HUES64 (cell line): ENCODE data around the gene PCLO. TPM values are rescaled to one million over a fixed set of nuclear protein-coding genes. Genes with fewer than 3 reads are reported as not detected.

ENCODE experiments used
- H3K27ac ChIP-seq: 2 replicates; pipeline ENCODE4 v1.7.0; 2013; ENCODE audit warnings: low read depth, low read length, inconsistent platforms
- H3K27me3 ChIP-seq: 2 replicates; pipeline ENCODE4 v1.6.1; 2013; ENCODE audit warnings: mild to moderate bottlenecking, low read length; ENCODE audit not compliant: insufficient read depth
- H3K36me3 ChIP-seq: 2 replicates; pipeline ENCODE4 v1.6.1; 2013; ENCODE audit warnings: mild to moderate bottlenecking, low read length; ENCODE audit not compliant: insufficient read depth
- H3K4me1 ChIP-seq: 2 replicates; pipeline ENCODE4 v1.6.1; 2013; ENCODE audit warnings: mild to moderate bottlenecking, low read length, moderate library complexity; ENCODE audit not compliant: insufficient read depth
- H3K4me3 ChIP-seq: 2 replicates; pipeline ENCODE4 v1.5.1; 2013; ENCODE audit warnings: mild to moderate bottlenecking, low read length, moderate library complexity
- H3K9ac ChIP-seq: 2 replicates; pipeline ENCODE4 v1.6.1; 2013; ENCODE audit warnings: mild to moderate bottlenecking, low read depth, low read length
- H3K9me3 ChIP-seq: 2 replicates; pipeline ENCODE4 v1.6.1; 2013; ENCODE audit warnings: low read depth, low read length; ENCODE audit not compliant: insufficient read depth
- WGBS: fragments of 150-250, 120-280 bp; methylation state at CpG from one replicate; pipeline ENCODE4 v1.1.7; 2013; ENCODE audit warnings: missing lambda C conversion rate; 5-methylcytosine and 5-hydroxymethylcytosine counted together
- polyA plus RNA-seq, 2 experiments: library from polyadenylated mRNA; stranded (reverse); fragments of 50-300 nt; gene quantifications; one replicate each; pipeline ENCODE4 v1.2.3, GENCODE V29; 2013

PCLO gene, protein sequence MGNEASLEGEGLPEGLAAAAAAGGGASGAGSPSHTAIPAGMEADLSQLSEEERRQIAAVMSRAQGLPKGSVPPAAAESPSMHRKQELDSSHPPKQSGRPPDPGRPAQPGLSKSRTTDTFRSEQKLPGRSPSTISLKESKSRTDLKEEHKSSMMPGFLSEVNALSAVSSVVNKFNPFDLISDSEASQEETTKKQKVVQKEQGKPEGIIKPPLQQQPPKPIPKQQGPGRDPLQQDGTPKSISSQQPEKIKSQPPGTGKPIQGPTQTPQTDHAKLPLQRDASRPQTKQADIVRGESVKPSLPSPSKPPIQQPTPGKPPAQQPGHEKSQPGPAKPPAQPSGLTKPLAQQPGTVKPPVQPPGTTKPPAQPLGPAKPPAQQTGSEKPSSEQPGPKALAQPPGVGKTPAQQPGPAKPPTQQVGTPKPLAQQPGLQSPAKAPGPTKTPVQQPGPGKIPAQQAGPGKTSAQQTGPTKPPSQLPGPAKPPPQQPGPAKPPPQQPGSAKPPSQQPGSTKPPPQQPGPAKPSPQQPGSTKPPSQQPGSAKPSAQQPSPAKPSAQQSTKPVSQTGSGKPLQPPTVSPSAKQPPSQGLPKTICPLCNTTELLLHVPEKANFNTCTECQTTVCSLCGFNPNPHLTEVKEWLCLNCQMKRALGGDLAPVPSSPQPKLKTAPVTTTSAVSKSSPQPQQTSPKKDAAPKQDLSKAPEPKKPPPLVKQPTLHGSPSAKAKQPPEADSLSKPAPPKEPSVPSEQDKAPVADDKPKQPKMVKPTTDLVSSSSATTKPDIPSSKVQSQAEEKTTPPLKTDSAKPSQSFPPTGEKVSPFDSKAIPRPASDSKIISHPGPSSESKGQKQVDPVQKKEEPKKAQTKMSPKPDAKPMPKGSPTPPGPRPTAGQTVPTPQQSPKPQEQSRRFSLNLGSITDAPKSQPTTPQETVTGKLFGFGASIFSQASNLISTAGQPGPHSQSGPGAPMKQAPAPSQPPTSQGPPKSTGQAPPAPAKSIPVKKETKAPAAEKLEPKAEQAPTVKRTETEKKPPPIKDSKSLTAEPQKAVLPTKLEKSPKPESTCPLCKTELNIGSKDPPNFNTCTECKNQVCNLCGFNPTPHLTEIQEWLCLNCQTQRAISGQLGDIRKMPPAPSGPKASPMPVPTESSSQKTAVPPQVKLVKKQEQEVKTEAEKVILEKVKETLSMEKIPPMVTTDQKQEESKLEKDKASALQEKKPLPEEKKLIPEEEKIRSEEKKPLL (N-terminal part only)
- polyA plus RNA-seq (2013, experiment 1 of 2), result 1.5 TPM
- polyA plus RNA-seq (2013, experiment 2 of 2), result 4.9 TPM

DNA sequence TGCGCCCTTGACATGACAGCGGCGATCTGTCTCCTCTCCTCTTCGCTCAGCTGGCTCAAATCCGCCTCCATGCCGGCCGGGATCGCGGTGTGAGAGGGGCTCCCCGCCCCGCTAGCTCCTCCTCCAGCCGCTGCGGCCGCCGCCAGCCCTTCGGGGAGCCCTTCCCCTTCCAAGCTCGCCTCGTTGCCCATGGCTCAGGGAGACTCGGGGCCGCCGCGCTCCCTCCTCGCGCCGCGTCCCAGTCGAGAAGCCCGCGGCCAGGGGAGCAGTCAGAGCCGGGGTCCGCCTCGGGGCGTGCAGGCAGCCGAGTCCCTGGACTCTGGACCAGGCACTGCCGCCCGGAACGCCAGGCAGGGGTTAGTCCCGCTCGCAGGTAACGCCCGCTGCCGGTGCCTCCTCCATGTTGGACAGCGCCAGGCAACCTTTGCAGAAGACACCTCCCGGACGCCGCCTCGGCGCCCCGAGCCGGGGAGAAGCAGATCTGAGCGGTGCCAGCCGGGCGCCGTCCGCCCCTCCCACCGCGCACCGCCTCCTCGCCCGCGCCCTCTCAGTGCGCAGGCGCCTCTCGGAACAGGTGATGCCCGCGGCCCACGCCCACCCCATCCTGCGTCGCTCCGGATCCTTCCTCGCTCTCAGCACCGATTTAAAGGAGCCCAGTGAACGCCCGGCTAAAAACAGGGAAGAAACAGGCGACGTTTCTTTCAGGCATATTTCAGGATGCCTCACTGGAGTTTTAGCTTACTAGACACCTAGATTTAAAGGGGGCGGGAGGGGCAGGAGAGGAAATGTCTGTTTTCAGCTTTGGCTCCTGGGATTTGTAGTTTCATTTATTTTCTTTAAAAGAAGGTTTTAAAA, at the start of gene PCLO:
Gene PCLO, minus strand, starts transcription at position 483 of the 855 bp plus-strand sequence. Its CDS starts 292 bp downstream, at position 191.
- under 1% methylated on average over 77 of the region's 77 CpGs for WGBS
- H3K9me3 ChIP-seq, result no peaks in the 10 kb centered on the region
- no peaks in the 10 kb centered on the region for H3K36me3 ChIP-seq
- peak within 1 kb of the TSS; percentile 75 for H3K4me3 ChIP-seq
- peak within 1 kb of the TSS; percentile 69 for H3K9ac ChIP-seq
- H3K27me3 ChIP-seq, result no peaks in the 10 kb centered on the region
- H3K27ac ChIP-seq, result peak within 1 kb of the TSS; percentile 63; the same call in 1 of the 2 replicates
- H3K4me1 ChIP-seq, result peaks cover 18% of the 10 kb centered on the region; the same call in 1 of the 2 replicates

DNA sequence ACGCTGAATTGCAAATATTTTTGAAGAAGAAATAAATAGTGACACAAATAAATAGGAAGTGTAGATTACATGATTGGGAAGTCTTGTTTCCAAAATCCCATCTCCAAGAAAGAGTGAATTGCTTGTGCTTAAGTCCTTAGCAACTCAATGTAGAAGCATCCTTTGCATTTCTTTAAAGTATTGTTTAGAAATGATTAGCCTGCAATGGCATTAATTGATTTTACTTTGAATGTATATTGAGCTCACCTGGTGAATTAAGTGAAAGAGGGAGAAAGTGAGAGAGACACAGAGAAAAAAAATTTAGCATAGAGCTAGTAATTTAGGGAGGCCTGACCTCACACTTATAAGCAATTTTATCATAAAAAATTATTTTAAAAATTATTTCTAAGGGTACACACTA, 49.0 kb upstream of the PCLO start:
- Histone ChIP-seq H3K4me1 (peaks cover 34% of the 10 kb centered on the region), H3K27ac (peak overlapping the region; percentile 86; the same call in 1 of the 2 replicates)

DNA sequence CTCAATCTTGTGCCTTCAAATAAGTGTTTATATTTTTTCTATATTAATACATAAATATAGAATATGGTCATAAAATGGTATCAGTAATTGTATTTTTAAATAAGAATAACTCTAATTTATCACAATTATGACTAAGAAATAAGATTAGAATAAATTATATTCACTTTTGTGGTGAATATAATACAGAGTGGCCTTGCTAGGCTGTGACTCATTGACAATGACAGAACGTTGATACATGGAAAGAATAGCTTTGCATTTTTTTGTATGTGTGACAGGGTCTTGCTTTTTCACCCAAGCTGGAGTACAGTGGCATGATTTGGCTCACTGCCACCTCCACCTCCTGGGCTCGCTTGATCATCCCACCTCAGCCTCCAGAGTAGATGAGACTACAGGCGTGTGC, 47.8 kb upstream of the PCLO start:
- WGBS, result 89% methylated on average over 3 of the region's 3 CpGs
- H3K36me3 ChIP-seq, result no peaks in the 10 kb centered on the region
- H3K27ac ChIP-seq, result no peak overlapping the region
- no peaks in the 10 kb centered on the region for H3K27me3 ChIP-seq
- peaks cover 34% of the 10 kb centered on the region for H3K4me1 ChIP-seq
- H3K9me3 ChIP-seq, result no peaks in the 10 kb centered on the region
- no peak overlapping the region for H3K4me3 ChIP-seq
- no peak overlapping the region for H3K9ac ChIP-seq

More for the DNA sequence above, 49.0 kb upstream of the PCLO start:
- Histone ChIP-seq H3K4me3 (peak overlapping the region; percentile 36), H3K36me3 (no peaks in the 10 kb centered on the region), H3K9me3 (no peaks in the 10 kb centered on the region), H3K27me3 (no peaks in the 10 kb centered on the region), H3K9ac (peak overlapping the region; percentile 55; the same call in 1 of the 2 replicates)
- no CpG with 5 or more reads among the region's 1 CpG for WGBS

DNA sequence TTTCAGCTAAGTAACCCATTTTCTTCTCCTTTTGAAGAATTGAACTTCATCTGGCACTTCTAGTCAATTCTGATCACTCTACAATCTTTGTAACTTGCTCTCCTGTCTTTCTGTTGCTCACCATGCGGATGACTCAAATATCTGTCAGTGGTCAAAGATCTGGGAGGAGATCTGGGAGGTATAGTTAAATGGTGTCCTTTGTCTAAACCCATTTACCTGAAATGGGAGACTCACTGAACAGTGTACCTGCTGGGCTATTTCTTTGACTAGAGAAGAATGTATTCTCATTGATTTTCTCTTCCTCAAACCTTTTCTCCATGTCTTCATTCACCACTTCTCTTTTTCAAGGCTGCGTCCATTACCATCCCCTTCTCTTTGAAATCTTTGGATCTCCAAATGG, 42.0 kb upstream of the PCLO start:
- Histone ChIP-seq H3K4me1 (peaks cover 30% of the 10 kb centered on the region), H3K9me3 (no peaks in the 10 kb centered on the region), H3K36me3 (no peaks in the 10 kb centered on the region), H3K27me3 (no peaks in the 10 kb centered on the region), H3K9ac (no peak overlapping the region), H3K27ac (peak overlapping the region; percentile 25; the same call in 1 of the 2 replicates), H3K4me3 (no peak overlapping the region)
- WGBS, result 65% methylated on average over 2 of the region's 2 CpGs

DNA sequence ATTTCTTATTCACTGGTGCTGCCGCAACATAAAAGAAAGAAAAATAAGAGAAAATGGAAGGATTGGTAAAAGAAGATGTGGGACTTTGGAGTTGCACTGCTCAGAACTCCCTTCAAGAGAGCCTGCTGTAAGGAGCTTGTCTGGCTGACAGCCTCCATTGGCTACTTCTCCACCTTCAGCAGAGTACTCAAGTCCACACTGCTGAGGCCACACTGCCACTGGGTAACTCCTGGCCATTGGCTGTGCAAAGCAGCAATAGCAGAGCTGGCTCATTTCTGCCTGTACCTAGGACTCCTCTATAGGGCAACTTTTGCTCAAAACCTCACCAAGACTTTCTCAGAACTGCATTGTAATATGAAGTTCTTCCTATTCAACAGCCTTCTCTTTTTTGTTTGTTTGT, 38.7 kb upstream of the PCLO start:
- H3K27ac ChIP-seq, result no peak overlapping the region
- WGBS, result 95% methylated on average over 1 of the region's 1 CpG
- H3K4me3 ChIP-seq, result no peak overlapping the region
- no peaks in the 10 kb centered on the region for H3K36me3 ChIP-seq
- peaks cover 30% of the 10 kb centered on the region for H3K4me1 ChIP-seq
- no peaks in the 10 kb centered on the region for H3K9me3 ChIP-seq
- no peaks in the 10 kb centered on the region for H3K27me3 ChIP-seq
- H3K9ac ChIP-seq, result no peak overlapping the region

DNA sequence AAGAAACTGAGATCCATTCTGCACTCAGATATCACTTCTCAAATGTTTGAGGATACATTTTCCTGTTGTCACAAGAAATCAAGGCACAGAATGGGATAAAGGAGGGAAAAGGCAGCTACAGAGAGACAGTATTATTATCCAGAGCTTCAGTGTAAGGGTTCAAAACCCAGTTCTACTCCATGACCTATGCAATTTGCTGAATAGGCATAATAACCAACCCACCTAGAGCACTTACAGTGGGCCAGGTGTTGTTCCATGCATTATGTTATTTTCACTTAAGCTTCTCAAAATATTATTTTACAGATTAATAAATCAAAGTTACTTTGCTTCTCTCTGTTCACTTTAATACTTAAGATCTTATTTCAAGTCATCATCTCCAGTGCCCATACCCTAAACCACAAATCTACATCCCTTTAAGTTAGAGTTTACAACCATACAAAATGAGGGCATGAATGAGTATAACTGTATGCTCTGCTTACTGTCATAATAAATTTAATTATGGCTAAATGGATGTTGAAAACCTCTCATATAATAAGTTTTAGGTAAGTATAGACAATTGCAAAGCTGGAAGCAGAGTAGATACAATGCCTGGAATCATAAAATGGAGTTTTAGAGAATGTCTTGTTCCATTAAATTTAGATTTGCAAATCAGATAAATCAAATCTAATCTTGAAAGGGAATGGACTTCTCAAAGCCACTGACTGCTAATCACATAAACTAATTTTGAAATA, 28.1 kb upstream of the PCLO start:
- Histone ChIP-seq H3K36me3 (no peaks in the 10 kb centered on the region), H3K4me1 (no peaks in the 10 kb centered on the region), H3K27me3 (no peaks in the 10 kb centered on the region), H3K9ac (no peak overlapping the region), H3K27ac (no peak overlapping the region), H3K4me3 (no peak overlapping the region), H3K9me3 (no peaks in the 10 kb centered on the region)

DNA sequence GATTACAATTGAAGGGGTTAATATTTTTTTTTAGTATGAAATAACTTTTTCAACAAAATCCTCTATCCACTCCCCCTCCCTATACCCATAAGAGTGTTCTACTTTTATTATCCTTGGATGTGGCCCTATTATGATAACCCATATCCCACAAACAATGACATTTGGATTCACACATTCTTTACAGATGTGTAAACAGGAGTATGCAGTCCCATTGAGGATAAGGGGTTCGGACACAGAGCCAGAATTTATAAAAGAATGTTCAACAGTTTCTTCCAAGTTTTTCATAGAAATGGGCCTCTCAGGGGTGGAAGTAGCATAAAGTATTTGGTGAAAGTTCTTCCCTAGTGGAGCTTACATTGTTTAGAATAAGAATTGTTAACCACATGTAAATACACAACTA, 16.1 kb upstream of the PCLO start:
- Histone ChIP-seq H3K4me3 (no peak overlapping the region), H3K9me3 (0 out of 2 replicates have a peak, but pooled peaks cover 7% of the 10 kb centered on the region)
- 100% methylated on average over 1 of the region's 1 CpG for WGBS

DNA sequence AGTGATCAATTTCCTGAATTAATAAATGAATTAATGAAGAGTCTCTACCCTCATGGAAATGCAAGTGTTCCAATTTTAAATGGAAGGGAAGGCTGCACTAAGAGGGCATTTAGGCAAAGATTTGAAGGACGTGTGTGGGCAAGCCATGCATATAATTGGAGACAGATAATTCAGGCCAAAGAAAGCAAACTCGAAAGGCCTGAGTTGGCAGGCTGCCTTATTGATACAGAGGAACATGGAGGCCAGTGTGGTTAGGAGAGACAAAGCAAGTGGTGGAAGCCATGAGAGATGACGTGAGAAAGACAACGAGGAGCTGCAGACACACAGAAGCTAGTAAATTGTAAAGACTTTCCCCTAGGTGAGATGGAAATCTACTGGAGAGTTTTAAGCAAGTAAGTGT, 15.4 kb upstream of the PCLO start:
- H3K4me3 ChIP-seq, result no peak overlapping the region

More for the DNA sequence above, 16.1 kb upstream of the PCLO start:
- Histone ChIP-seq H3K4me1 (no peaks in the 10 kb centered on the region), H3K27ac (no peak overlapping the region), H3K27me3 (no peaks in the 10 kb centered on the region), H3K36me3 (no peaks in the 10 kb centered on the region), H3K9ac (no peak overlapping the region)

DNA sequence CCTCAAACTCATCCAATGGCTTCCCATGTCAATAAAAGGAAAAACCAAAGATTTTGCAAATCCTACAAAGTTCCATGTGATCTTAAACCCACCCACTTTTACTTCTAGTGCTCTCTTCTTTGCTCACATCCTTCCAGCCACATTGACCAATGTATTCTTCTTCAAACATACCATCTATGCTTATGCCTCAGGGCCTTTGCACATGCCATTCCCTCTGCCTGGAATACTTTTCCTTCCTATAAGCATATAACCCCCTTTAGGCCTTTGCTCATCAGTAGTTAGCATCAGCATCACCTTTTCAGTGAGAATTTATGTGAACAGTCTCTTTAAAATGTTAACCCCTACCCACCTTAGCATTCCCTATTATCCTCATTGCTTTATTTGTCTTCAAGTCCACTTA, 11.0 kb upstream of the PCLO start:
- Histone ChIP-seq H3K4me3 (no peak overlapping the region), H3K9ac (no peak overlapping the region), H3K36me3 (no peaks in the 10 kb centered on the region), H3K9me3 (no peaks in the 10 kb centered on the region), H3K27ac (no peak overlapping the region), H3K4me1 (no peaks in the 10 kb centered on the region), H3K27me3 (no peaks in the 10 kb centered on the region)

More for the DNA sequence above, 15.4 kb upstream of the PCLO start:
- Histone ChIP-seq H3K9me3 (0 out of 2 replicates have a peak, but pooled peaks cover under 1% of the 10 kb centered on the region), H3K4me1 (no peaks in the 10 kb centered on the region), H3K36me3 (no peaks in the 10 kb centered on the region), H3K27me3 (no peaks in the 10 kb centered on the region), H3K9ac (no peak overlapping the region), H3K27ac (no peak overlapping the region)
- 90% methylated on average over 4 of the region's 4 CpGs for WGBS
